Uterus (tissue), 4 donors: Measurements from ENCODE around the gene CIB2. TPM values are rescaled to one million over a fixed set of nuclear protein-coding genes. Genes with fewer than 3 reads are reported as not detected.

Experiments
- DNase-seq, 2 donors: peaks; one replicate each; pipeline ENCODE4 v3.0.0-alpha.2; 2019 to 2020
- H3K27ac ChIP-seq, 2 donors: fragments of 200-600 bp; sonication (generic); 1 replicate in 1 of 2; 2 replicates in 1 of 2; pipeline ENCODE4 v1.5.1; 2016 to 2018
- H3K27me3 ChIP-seq, 2 donors: fragments of 200-600 bp; sonication (generic); one replicate each; pipeline ENCODE4 v1.5.1; 2018 to 2019; ENCODE audit warnings: control low read depth in 1 of 2
- H3K36me3 ChIP-seq, 2 donors: fragments of 200-600 bp; sonication (generic); one replicate each; pipeline ENCODE4 v1.5.1; 2019; ENCODE audit warnings: control low read depth in 1 of 2
- H3K4me1 ChIP-seq, 2 donors: fragments of 200-600 bp; sonication (generic); one replicate each; pipeline ENCODE4 v1.5.1; 2018 to 2019; ENCODE audit warnings: control low read depth in 1 of 2
- H3K4me3 ChIP-seq, 2 donors: fragments of 200-600 bp; sonication (generic); 1 replicate in 1 of 2; 2 replicates in 1 of 2; pipeline ENCODE4 v1.5.1; 2018 to 2019; ENCODE audit warnings: mild to moderate bottlenecking in 1 of 2
- H3K9me3 ChIP-seq, 2 donors: fragments of 200-600 bp; sonication (generic); one replicate each; pipeline ENCODE4 v1.5.1; 2019; ENCODE audit warnings: control low read depth in 1 of 2
- POLR2A ChIP-seq, 2 donors: fragments of 450-650 bp; IDR thresholded peaks; one replicate each; pipeline ENCODE4 v1.6.1; 2016; ENCODE audit warnings: antibody characterized with exemption in 2 of 2, mild to moderate bottlenecking in 1 of 2, moderate library complexity in 1 of 2
- intact Hi-C: fragments of 100-400 bp; cut with DNase I; formaldehyde crosslinking; loops from one replicate; pipeline ENCODE4 v1.15.1; 2023; ENCODE audit warnings: low total_unique reads
- total RNA-seq, 4 donors: library from RNA; depleted of rRNA in 3 of 4; stranded (reverse); fragments of >200 nt in 3 of 4; gene quantifications; one replicate each; pipeline versions ENCODE4 v1.1.0 to v1.2.4, GENCODE V29; 2014 to 2023
- TF ChIP-seq, protein P1 (sequence below), 4 experiments: fragments of 200-600 bp in 2 of 4; fragments of 450-650 bp in 2 of 4; sonication (generic) in 2 of 4; IDR thresholded peaks; one replicate each; pipeline ENCODE4 v1.5.1; 2016 to 2019; ENCODE audit warnings: antibody characterized with exemption in 4 of 4, mild to moderate bottlenecking in 2 of 4, moderate library complexity in 1 of 4
- donor health status: DM: yes; HTN: yes; CAD: no.

Gene CIB2
- total RNA-seq, 4 donors from 2014 or later = 4.4 to 11.3 (median 7.8) TPM

GRCh38 chr15:78071383-78071782 is 59.9 kb downstream of the CIB2 start:
- peak overlapping the region; percentile 80 to 92 for H3K27ac ChIP-seq
- no peak overlapping the region for H3K4me3 ChIP-seq
- H3K9me3 ChIP-seq = no peaks in the 10 kb centered on the region
- peaks cover 12 to 34% of the 10 kb centered on the region in 2 donors for H3K4me1 ChIP-seq
- no peak for DNase-seq
- intact Hi-C loops = loop anchor here (10.0 kb wide), 1 partner anchor 67 kb away; no protein-coding TSS in a partner anchor
- H3K36me3 ChIP-seq = no peaks in the 10 kb centered on the region
- H3K27me3 ChIP-seq = no peaks in the 10 kb centered on the region
- TF ChIP-seq, protein P1, sequence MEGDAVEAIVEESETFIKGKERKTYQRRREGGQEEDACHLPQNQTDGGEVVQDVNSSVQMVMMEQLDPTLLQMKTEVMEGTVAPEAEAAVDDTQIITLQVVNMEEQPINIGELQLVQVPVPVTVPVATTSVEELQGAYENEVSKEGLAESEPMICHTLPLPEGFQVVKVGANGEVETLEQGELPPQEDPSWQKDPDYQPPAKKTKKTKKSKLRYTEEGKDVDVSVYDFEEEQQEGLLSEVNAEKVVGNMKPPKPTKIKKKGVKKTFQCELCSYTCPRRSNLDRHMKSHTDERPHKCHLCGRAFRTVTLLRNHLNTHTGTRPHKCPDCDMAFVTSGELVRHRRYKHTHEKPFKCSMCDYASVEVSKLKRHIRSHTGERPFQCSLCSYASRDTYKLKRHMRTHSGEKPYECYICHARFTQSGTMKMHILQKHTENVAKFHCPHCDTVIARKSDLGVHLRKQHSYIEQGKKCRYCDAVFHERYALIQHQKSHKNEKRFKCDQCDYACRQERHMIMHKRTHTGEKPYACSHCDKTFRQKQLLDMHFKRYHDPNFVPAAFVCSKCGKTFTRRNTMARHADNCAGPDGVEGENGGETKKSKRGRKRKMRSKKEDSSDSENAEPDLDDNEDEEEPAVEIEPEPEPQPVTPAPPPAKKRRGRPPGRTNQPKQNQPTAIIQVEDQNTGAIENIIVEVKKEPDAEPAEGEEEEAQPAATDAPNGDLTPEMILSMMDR (IDR thresholded peaks at IDR 0.05) = no peak
- no peak for TF ChIP-seq POLR2A (IDR thresholded peaks at IDR 0.05)

DNA sequence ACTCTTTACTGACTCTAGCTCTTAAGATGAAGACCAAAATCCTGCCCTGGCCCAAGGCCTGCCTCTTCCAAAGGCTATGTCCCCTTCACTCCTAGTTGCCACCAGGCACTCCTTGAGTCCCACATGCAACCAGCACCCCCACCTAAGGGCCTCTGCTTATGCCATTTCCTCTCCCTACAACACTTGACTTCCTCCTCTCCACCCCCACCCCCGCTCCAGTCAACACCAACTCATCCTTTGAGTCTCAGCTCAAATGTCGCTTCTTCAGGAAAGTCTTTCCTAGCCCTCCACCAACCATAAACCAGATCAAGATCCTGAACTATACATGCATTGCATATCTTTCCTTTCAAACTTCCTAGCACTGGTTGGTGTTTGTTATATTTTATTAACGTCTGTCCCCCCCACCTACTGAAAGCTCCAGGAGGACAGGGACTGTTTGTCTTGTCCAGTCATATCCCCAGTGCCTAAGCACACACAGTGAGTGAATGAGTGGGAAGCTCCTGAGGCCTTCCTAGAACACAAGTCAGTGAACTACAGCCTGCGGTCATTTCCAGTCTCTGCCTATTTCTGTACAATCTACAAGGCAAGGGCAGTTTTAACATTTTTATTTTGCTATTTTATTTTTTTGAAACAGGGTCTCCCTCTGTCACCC is 61.1 kb downstream of the CIB2 start:
- Histone ChIP-seq H3K27me3 (no peaks in the 10 kb centered on the region), H3K4me1 (peaks cover 21 to 40% of the 10 kb centered on the region in 2 donors), H3K4me3 (no peak overlapping the region), H3K36me3 (no peaks in the 10 kb centered on the region), H3K27ac (peak overlapping the region; percentile 82 to 92), H3K9me3 (no peaks in the 10 kb centered on the region)
- intact Hi-C loops = loop anchor here (10.0 kb wide), 1 partner anchor 65 kb away; no protein-coding TSS in a partner anchor
- no peak for TF ChIP-seq POLR2A (IDR thresholded peaks at IDR 0.05)
- TF ChIP-seq, protein P1 (IDR thresholded peaks at IDR 0.05) = no peak
- no peak for DNase-seq

- Histone ChIP-seq H3K4me3 (no peak overlapping the region), H3K4me1 (peaks cover 21 to 47% of the 10 kb centered on the region in 2 donors), H3K27ac (peak overlapping the region; percentile 82 to 92), H3K27me3 (no peaks in the 10 kb centered on the region), H3K36me3 (no peaks in the 10 kb centered on the region), H3K9me3 (no peaks in the 10 kb centered on the region)
- intact Hi-C loops = loop anchor here (10.0 kb wide), 1 partner anchor 65 kb away; no protein-coding TSS in a partner anchor
- no peak for DNase-seq
- TF ChIP-seq, protein P1 (IDR thresholded peaks at IDR 0.05) = no peak
- TF ChIP-seq POLR2A (IDR thresholded peaks at IDR 0.05) = no peak
These were observed 61.7 kb downstream of the CIB2 start for GRCh38 chr15:78069462-78070029.

DNA sequence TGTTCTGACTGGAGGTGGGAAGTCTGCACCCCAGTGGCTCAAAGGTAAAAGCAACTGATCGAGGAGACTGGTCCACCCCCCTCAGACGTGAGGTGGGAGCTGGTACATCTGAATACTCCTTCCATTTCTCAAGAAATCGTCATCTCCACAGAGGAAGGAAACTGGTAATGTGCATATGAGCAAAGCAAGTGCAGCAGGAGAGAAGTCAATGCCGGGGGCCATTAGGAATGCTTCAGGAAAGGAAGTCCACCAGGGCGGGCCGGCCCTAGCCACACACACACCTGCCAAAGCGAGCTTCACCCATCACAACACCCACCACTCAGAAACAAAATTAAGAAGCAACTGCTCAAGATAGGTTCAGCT is 62.2 kb downstream of the CIB2 start:
- Histone ChIP-seq H3K27ac (peak overlapping the region; percentile 82 to 92), H3K27me3 (no peaks in the 10 kb centered on the region), H3K4me3 (no peak overlapping the region), H3K4me1 (peaks cover 21 to 47% of the 10 kb centered on the region in 2 donors), H3K36me3 (no peaks in the 10 kb centered on the region), H3K9me3 (no peaks in the 10 kb centered on the region)
- TF ChIP-seq POLR2A (IDR thresholded peaks at IDR 0.05) = no peak
- TF ChIP-seq, protein P1 (IDR thresholded peaks at IDR 0.05) = no peak
- intact Hi-C loops = no loop called here
- DNase-seq = no peak
